NCI-H526 (cell line): ENCODE data around the gene ONECUT1.
A peak's percentile ranks its signal among the peaks of the same experiment; 100 is the strongest.

Experiments
- DNase-seq, 2 experiments: peaks; one replicate each; lab custom pipeline; 2025; lab: John Stamatoyannopoulos, UW

Gene ONECUT1

DNA sequence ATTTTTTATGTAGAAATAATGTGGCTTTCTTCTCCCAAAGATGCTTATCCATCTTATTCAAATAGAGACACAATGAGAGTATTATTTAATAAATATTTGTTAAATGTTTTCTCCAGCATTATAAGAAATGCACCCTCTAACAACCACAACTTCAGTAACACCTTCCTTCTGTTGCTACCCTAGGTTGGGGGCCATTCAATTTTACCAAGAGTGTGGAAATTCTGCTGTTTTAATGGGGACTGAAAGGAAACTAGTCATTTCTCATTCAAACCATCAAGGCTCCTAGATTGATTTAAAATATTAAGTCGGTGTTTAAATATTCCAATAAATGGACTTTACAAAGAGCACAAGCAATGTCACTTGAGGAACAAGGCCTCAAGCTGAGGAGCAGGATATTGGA lies 7.6 kb downstream of the ONECUT1 start:
- no peak for DNase-seq

DNA sequence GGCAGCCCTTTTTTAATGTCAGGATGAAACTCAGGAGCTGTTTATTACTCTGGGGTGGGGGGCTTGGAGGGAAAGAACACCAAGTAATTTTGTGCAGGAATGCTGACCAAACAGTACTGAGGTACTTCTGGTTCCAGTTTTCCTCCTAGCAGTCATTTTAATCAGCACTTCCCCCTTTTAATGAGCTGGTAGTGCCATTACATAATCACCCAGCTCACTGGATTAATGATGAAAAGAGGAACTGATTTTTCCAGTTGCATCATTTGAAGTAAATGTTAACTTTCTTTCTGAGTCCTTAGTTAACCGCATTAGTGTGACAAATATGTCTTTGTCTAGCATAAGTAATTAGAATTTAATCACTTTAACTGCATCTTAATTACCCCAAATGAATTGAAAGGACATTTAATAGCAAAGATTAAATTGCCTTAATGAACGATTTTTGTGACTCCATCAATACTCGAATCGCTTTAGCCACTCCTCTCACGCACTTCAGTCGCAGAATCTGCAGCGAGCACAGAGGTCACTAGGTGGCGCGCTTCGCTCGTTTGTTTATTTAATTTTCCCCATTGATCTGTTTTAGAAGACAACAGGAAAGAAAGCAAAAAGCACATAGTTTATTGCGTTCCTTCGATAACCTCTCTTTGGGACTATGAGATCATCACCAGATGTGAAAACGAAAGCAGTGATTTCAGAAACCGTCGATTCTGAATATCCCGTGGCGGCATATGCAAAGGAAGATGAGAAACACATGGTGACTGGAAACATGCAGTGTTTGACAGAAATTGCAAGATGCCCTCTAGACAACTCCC lies 9.8 kb downstream of the ONECUT1 start:
- DNase-seq = peak; percentile 51 to 71

DNA sequence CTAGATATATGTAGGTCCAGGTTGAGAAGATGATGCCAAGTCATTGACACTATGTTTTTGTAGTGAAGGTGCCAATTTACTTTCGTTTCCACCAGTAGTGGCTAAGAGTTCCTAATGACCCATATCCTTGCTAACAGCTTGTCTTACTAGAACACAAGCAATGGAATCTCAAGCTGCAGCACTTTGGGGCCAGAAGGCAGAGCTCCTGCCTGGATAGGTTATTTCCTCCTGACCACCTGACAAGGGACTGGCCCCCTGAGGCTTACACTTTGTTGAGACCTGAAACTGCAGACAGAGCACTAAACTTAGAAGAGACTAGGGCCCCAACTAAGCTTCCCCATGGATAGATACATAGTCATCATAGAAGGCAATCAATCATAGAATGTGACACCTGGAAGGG lies 11.7 kb downstream of the ONECUT1 start:
- DNase-seq = no peak

DNA sequence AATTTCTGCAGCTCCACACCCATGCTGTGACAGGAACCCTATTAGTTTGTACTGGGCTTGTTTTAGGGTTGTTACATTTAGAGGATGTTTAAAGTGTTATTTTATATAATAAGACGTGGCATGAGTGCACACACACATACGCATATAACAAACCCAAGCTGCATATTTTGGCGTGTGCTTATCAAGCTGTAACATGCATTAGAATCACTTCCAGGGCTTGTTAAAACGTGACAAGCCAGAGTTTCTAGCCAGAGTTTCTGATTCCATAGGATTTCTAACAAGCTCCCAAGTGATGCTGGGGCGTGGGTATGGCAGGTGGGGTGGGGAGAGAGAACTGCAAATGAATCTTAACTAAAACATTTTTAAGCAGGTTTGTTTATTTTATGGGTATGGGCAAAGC lies 17.4 kb downstream of the ONECUT1 start:
- DNase-seq = no peak

DNA sequence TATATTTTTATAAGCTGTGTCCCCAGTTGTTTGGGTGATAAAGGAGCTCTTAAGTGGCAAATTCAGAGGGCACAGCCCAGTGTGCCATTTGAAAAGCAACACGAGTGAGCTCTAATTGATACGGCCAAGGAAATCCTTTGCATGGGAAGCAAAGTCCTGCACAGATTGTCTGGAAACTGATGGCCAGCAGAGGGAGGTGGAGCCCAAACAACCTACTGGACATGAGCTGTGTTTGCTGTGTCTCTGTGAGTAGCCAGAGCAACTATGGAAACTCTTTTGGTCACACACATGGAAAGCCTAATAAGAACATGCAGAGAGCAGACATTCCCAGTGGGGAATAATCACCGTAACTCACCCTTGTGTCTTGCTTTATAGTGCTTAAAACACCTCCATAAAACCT lies 24.4 kb downstream of the ONECUT1 start:
- peak in 1 of 2 experiments; percentile 6 for DNase-seq

DNA sequence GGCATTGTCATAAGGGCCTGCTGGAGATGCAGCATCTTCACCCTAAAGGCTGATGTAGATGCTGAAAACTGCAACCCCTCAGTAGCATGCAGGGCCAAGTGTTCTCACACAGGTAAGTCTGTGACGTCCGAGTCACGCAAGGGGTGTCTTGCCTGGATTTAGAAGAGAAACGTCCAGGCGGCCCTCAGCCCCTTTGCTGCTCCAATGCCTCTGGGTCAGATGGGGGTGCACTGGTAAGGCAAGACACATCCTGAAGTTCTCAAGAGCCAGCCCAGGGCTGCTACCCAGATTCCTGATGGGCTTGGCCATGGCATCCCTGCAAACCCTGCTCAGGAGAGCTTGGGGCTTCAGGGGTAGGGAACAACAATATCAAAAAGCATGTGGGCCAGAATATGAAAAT lies 25.4 kb downstream of the ONECUT1 start:
- DNase-seq = no peak

DNA sequence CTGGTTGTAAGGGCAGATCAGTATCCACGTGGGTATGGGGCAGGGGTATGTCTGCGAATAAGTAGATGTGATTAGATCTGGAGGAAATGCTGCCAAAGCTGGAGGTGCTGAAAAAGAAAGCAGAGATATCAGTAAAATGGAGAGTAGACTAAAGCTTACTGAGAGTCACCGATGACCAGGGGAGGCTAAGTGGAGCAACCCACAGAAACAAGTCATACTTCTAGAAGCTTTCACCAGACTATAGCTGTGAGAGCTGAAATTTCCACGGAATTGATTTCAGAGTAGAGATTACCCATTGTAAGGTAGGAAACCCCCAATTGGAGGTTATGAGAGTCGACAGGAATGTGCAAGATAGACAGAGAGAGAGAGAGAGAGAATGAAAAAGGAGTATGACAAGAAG lies 27.5 kb downstream of the ONECUT1 start:
- no peak for DNase-seq

DNA sequence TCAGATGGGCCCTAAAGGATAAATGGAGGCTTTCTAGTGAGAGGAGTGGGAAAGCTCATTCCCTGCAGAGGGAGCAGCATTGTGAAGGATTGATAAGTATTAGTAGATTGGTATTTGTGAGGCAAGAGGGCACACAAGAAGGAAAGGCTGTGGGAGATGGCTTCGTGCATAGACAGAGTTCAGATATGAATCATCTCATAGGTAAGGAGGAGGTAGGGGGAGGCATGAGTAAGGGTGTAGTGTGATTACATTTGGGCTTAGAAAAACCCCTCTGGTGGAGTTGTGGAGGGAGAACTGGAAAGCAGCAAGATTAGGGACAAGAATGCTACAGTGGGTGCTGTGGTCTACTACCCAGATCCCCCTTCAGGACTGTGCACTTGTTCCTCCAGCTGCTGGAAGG lies 29.6 kb downstream of the ONECUT1 start:
- DNase-seq = no peak

DNA sequence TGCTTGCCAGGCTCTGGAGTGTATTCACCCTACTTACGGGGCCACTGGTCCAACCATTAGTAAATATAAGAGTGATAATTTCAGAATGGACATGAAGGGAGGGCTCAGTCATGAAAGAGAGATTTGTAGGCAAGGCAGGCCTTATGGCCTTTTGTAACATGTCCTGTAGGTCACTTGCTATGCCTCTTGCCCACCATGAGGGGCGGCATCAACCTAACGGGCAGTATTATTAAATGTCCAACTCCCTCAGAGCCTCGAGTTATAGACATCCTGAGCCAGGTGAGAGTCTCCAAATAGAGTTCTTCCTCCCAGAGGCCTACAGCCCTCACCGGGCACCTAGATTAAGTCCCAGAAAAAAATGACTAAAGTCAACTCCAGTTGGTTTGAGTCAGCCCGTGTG lies 30.2 kb downstream of the ONECUT1 start:
- DNase-seq = no peak

DNA sequence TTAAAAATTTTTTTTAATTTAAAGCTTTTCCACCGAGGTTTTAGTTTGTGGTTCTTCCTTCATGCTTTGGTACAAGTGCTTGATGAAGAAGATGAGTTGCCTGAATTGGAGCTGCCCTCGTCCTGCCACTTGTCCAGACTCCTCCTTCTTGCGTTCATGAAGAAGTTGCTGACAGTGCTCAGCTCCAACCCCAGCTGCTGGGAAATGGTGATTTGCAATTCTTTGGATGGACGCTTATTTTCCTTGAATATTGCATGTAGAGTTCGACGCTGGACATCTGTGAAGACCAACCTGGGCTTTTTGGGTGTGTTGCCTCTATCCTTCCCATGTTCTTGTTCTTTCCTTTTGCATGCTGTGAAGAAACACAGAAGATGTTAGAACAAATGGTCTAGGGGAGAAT lies 32.6 kb downstream of the ONECUT1 start:
- DNase-seq = no peak

DNA sequence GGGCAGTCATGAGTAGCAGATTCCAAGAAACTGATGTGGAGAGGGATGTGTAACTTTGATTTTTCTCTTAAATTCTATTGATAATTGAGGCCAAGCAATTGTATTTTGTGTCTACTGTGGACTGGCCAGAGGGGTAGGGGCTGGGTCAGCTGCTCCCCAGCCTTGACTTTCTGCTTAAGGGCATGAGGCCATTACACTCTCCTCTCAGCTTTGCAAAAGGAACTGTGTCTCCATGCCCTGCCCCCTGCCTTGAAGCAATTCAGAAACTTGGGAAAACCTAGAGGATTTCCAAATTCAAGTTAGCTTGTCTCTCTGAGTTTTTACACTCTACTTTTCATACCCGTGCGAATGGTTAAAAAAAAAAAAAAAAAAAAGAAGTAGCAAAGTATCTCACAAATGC lies 38.6 kb downstream of the ONECUT1 start:
- no peak for DNase-seq

DNA sequence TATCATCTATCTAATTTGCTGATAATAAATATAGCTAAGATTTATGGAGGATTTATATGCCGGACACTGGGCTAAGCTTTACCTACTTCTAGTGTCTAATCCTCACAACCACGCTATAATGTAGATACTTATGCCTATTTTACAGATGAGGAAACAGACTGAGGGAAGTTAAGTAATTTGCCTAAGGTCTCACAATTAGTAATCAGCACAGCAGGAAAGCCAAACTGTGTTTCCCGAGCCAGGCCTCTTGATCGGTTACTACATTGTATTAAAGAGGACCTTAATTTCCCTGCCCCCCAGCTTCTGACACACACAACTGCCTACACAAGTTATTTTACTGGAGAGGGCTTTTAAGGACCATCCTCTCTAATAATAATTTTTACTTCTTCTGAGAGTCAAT lies 40.9 kb downstream of the ONECUT1 start:
- peak in 1 of 2 experiments; percentile 4 for DNase-seq

DNA sequence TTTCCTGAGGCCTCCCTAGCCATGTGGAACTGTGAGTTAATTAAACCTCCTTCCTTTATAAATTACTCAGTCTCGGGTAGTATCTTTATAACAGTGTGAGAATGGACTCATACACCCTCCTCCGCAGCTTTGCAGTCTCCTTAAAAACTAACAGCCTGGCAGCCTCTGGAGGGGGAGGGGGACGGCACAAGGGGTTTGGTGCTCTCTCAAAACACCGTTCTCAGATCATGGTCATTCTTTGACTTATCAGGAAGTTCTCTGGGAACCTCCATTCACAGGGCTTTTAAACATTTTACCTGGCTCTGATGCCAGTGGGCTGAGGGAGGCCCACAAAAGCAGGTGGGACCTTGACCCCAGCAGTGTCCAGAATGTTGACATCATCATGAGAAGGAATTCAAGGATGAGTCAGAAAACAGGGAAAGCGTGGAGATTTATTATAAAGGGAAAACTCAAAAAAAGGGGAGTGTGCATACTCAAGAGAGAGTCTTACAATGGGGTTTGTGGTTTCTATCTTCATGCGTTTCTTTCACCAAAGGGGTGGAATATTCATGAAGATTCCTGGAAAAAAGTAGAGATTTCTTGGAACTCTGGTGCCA lies 43.9 kb downstream of the ONECUT1 start:
- no peak for DNase-seq

DNA sequence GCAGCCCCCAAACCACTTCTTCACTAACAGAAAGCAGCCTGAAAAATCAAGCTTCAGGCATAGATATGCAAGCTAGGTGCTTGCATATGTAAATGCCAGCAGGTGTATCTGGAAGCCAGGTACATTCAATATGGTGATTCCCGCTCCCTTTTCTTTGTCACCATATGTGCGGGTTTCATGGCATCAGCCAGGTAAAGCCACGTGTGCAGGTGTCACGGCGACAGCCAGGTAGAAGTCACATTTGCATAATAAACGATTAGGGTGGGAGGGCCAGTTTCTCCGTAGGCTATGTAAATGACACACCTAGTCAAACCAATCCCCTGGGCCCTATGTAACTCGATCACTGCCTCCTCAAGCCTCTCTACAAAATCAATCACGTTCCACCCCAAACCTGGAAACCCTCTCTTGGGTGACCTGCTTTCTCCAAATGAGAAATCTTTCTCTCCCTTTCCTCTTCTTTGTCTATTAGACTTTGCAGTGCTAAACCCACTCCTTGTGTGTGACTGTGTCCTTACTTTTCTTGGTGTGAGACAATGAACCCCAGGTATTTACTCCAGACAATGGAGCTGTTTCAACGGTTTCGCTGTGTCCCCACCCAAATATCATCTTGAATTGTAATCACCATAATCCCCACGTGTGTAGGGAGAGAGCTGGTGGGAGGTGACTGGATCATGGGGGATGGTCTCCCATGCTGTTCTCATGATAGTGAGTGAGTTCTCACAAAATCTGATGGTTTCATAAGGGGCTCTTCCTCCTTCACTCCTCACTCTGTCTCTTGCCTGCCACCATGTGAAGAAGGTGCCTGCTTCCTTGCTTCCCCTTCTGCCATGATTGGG lies 44.6 kb downstream of the ONECUT1 start:
- DNase-seq = peak; percentile 94 to 96

DNA sequence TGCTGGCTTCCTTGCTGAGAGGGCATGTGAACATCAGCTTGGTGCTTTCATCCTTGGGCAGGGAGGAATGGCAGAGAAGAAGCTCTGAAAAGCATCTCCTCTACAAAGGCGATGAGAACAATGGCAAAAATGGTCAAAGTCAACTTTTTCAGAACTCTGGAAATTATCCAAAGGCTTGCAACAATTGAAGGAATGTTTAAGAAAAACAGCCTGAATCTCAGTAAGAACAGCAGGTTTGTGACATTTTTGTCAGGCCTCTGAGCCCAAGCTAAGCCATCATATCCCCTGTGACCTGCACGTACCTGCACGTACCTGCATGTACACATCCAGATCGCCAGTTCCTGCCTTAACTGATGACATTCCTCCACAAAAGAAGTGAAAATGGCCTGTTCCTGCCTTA lies 51.8 kb downstream of the ONECUT1 start:
- no peak for DNase-seq

DNA sequence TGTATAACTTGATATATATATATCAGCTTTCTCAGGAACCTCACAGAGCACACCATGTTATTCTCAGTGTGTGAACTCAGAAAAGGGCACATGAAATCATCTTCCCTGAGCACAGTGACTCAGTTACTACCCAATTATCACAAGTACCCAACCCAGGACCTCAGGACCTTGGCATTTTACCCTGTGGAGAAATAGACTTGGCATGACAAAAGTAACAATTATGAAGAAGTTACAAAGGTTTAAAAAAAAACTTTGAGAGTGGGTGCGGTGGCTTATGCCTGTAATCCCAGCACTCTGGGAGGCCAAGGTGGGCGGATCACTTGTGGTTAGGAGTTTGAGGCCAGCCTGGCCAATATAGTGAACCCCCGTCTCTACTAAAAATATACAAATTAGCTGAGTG lies 52.4 kb downstream of the ONECUT1 start:
- no peak for DNase-seq

DNA sequence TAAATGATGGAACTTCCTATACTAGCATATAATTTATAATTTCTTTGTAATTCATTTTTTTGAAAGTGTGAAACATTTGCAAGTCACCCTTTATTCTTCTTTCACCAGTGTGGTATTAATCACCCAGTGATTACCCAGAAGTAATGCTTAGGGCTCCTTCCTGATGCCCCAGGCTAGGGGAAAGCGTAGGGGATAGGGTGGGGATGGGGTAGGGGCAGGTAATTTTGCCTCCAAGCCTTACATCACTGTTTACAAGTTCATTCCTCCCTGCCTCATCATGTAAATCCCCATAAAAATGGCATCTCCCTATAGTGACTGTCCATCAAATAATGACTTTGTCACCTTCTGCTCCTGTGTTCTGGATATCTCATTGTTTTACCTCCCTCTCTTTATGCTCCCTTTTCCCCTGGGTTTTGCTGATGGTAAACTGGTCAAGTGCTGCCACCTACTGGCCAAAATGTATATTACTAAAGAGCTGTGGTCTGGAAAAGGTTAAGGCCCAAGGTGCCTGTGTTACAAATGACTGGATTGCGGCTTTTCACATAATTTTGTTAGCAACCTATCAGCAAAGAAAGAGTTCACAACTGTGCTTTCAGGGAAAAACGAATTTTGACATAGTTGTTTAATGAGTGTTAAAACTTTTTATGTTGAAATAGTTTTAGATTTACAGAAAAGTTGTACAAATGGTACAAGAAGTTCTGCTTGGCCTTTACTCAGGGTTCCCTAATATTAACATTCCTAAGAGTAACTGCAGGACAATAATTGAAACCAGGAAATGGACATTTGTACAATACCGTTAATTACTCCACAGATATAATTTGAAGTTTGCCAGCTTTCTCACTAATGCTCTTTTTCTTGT lies 54.7 kb downstream of the ONECUT1 start:
- peak; percentile 78 to 85 for DNase-seq

DNA sequence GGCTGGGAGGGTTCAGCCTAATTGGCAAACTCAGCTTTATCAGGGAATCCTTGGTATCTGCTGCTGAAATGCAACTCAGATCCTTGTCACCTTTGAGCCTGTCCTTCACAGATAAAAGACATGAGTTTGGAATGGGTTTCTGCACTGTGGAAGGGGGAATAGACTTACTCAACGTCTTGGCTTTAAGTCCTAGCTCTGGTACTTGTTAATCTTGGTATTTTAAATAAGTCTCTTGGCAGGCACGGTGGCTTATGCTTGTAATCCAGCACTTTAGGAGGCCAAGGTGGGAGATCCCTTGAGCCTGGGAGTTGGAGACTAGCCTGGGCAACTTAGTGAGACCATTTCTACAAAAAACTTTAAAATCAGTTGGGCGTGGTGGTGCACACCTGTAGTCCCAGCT lies 55.8 kb downstream of the ONECUT1 start:
- DNase-seq = no peak

DNA sequence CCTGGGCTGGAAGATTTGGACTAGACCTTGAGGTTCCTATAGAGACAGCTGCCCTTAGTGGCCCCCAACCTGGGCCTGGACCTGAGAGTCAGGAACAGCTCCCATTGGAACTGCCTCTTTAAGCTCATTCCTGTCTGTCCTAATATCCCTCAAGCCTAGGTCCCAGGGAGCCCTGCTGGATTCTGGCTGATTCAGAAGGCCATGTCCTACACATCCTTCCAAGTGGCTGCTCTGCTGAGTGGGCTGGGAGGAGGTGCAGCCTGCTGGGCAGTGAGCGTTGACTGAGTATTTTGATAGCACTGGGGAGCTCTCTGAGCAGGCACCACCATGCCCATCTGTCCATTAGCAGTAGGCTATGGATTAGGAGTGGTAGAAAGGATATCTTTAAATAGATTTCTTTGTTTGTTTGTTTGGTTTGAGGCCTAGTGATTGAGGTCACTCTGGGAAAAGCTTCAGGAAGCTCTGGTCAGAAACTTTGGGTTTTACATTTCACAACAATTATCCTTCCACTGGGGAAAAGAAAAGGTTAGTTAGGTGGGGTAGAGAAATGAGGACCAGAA lies 56.4 kb downstream of the ONECUT1 start:
- DNase-seq = no peak

DNA sequence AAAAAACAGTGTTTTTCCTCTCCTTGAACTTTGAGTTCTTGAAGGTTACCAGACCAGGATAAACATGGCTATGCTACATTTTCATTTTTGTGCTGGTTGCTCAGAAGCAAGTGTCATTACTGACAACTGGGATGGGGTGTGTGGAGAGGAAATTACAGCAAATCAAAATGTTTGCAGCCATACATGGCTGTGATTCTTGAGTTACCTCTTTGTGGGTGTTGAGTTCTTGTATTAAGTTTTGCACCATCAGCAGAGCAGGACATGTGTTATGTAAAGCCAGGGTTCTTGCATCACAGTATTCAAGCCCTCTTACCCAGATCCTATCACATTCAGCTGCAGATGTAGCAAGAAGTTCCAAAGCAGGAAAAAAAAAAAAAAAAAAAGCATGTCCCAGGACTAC lies 57.0 kb downstream of the ONECUT1 start:
- no peak for DNase-seq

DNA sequence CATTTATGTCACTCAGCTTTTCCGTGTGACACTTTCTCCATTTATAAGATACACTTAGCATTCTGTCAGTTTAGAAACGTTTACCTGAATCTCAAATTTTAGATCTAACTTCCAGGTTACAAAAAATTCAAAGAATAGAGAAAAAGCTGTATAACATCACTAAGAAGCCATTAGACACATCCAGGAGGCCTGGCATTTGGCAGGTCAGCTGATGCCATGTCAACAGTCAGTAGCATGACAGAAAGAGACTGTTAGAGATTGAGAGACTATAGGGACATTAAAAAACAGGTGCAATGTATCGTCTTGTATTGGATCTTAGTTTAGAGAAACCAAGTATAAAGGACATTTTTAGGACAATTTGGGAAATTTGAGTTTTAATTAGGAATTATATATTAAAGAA lies 57.6 kb downstream of the ONECUT1 start:
- DNase-seq = no peak
